Thoracic aorta (tissue), 2 donors: Measurements from ENCODE around the gene PRND. TPM values are rescaled to one million over a fixed set of nuclear protein-coding genes. Genes with fewer than 3 reads are reported as not detected.

Experiments
- ATAC-seq: fragments of 150-250 bp; one replicate; pipeline ENCODE4 v1.8.0; 2017; ENCODE audit warnings: low read depth; ENCODE audit not compliant: insufficient number of reproducible peaks, low FRiP score
- DNase-seq: peaks from one replicate; pipeline ENCODE4 v3.0.0-alpha.2; 2020; ENCODE audit warnings: low spot score
- H3K27ac ChIP-seq, 2 donors: fragments of 200-600 bp; sonication (generic); 1 replicate in 1 of 2; 2 replicates in 1 of 2; pipeline ENCODE4 v1.5.1; 2016; ENCODE audit warnings: mild to moderate bottlenecking in 2 of 2, moderate library complexity in 2 of 2
- H3K27me3 ChIP-seq: fragments of 200-600 bp; sonication (generic); replicated peaks from 2 replicates; pipeline ENCODE4 v1.6.0; 2016; ENCODE audit warnings: mild to moderate bottlenecking; ENCODE audit not compliant: insufficient read depth
- H3K36me3 ChIP-seq: fragments of 200-600 bp; sonication (generic); one replicate; pipeline ENCODE4 v1.5.1; 2016
- H3K4me1 ChIP-seq, 2 donors: fragments of 200-600 bp; sonication (generic); 1 replicate in 1 of 2; 2 replicates in 1 of 2; pipeline versions ENCODE4 v1.5.1 to v1.6.0; 2016; ENCODE audit warnings: low read depth in 2 of 2, mild to moderate bottlenecking in 1 of 2; ENCODE audit not compliant: control insufficient read depth in 1 of 2
- H3K4me3 ChIP-seq: fragments of 200-600 bp; sonication (generic); 2 replicates; pipeline ENCODE4 v1.5.1; 2016; ENCODE audit warnings: mild to moderate bottlenecking
- H3K9me3 ChIP-seq: fragments of 200-600 bp; sonication (generic); 2 replicates; pipeline ENCODE4 v1.5.1; 2016
- CTCF ChIP-seq: fragments of 200-600 bp; sonication (generic); IDR thresholded peaks from one replicate; pipeline ENCODE4 v1.5.1; 2019; ENCODE audit warnings: antibody characterized with exemption
- total RNA-seq, 2 donors: library from RNA; depleted of rRNA; stranded (reverse); fragments of >200 nt; gene quantifications; one replicate each; pipeline versions ENCODE4 v1.1.0 to v1.2.3, GENCODE V29; 2016

Gene PRND
- total RNA-seq, 2 donors from 2014 or later = not detected

GRCh38 chr20:4764805-4765204, 43.1 kb downstream of the PRND start:
- DNase-seq = no peak
- Histone ChIP-seq H3K9me3 (no peaks in the 10 kb centered on the region), H3K27me3 (no peaks in the 10 kb centered on the region), H3K27ac (no peak overlapping the region), H3K4me3 (no peak overlapping the region), H3K4me1 (peaks cover 0 to 4% of the 10 kb centered on the region in 2 donors), H3K36me3 (no peaks in the 10 kb centered on the region)
- ATAC-seq = no peak
- no peak for TF ChIP-seq CTCF

GRCh38 chr20:4765681-4766080, 44.0 kb downstream of the PRND start:
- no peaks in the 10 kb centered on the region for H3K9me3 ChIP-seq
- H3K27ac ChIP-seq = no peak overlapping the region
- TF ChIP-seq CTCF = no peak
- DNase-seq (no peak), ATAC-seq (no peak)
- H3K4me1 ChIP-seq = peaks cover 0 to 4% of the 10 kb centered on the region in 2 donors
- H3K36me3 ChIP-seq = no peaks in the 10 kb centered on the region
- H3K4me3 ChIP-seq = no peak overlapping the region
- H3K27me3 ChIP-seq = no peaks in the 10 kb centered on the region

- Histone ChIP-seq H3K4me1 (no peaks in the 10 kb centered on the region), H3K27ac (no peak overlapping the region), H3K27me3 (no peaks in the 10 kb centered on the region), H3K9me3 (no peaks in the 10 kb centered on the region), H3K36me3 (no peaks in the 10 kb centered on the region), H3K4me3 (no peak overlapping the region)
- DNase-seq (no peak), ATAC-seq (no peak)
- TF ChIP-seq CTCF = no peak
Observed at GRCh38 chr20:4766631-4767030, 44.9 kb downstream of the PRND start.

- no peaks in the 10 kb centered on the region for H3K36me3 ChIP-seq
- no peaks in the 10 kb centered on the region for H3K27me3 ChIP-seq
- TF ChIP-seq CTCF = no peak
- H3K4me1 ChIP-seq = no peaks in the 10 kb centered on the region
- H3K9me3 ChIP-seq = no peaks in the 10 kb centered on the region
- no peak overlapping the region for H3K27ac ChIP-seq
- H3K4me3 ChIP-seq = no peak overlapping the region
- ATAC-seq (no peak), DNase-seq (no peak)
Observed at GRCh38 chr20:4767084-4767483, 45.4 kb downstream of the PRND start.

- Histone ChIP-seq H3K27me3 (no peaks in the 10 kb centered on the region), H3K9me3 (no peaks in the 10 kb centered on the region), H3K36me3 (no peaks in the 10 kb centered on the region), H3K4me3 (no peak overlapping the region), H3K27ac (no peak overlapping the region), H3K4me1 (no peaks in the 10 kb centered on the region)
- no peak for TF ChIP-seq CTCF
- ATAC-seq = no peak
- DNase-seq = no peak
Observed at GRCh38 chr20:4769328-4769727, 47.6 kb downstream of the PRND start.
